Endothelial cell (in vitro differentiated cells): Measurements from ENCODE around the gene SLC25A45. TPM values are rescaled to one million over a fixed set of nuclear protein-coding genes. Genes with fewer than 3 reads are reported as not detected.

ENCODE experiments used
- DNase-seq: peaks from one replicate; pipeline ENCODE4 v3.0.0; 2021; ENCODE audit warnings: low spot score
- H3K27ac Mint-ChIP-seq: one replicate; pipeline ENCODE4 v1.8.0; 2021; ENCODE audit warnings: mixed read lengths, inconsistent platforms; ENCODE audit not compliant: unreplicated experiment
- H3K27me3 Mint-ChIP-seq: one replicate; pipeline ENCODE4 v1.8.0; 2021; ENCODE audit warnings: mild to moderate bottlenecking, moderate library complexity, mixed read lengths, inconsistent platforms; ENCODE audit not compliant: unreplicated experiment
- H3K36me3 Mint-ChIP-seq: one replicate; pipeline ENCODE4 v1.8.0; 2021; ENCODE audit warnings: mild to moderate bottlenecking, low read depth, mixed read lengths, inconsistent platforms; ENCODE audit not compliant: unreplicated experiment
- H3K4me1 Mint-ChIP-seq: one replicate; pipeline ENCODE4 v1.8.0; 2021; ENCODE audit warnings: mild to moderate bottlenecking, mixed read lengths, inconsistent platforms; ENCODE audit not compliant: unreplicated experiment
- H3K4me3 Mint-ChIP-seq: one replicate; pipeline ENCODE4 v1.8.0; 2021; ENCODE audit warnings: mild to moderate bottlenecking, mixed read lengths, inconsistent platforms; ENCODE audit not compliant: unreplicated experiment
- H3K9me3 Mint-ChIP-seq: one replicate; pipeline ENCODE4 v1.8.0; 2021; ENCODE audit warnings: mixed read lengths, inconsistent platforms; ENCODE audit not compliant: unreplicated experiment
- total RNA-seq: library from RNA; stranded (reverse); fragmentation: NEBNext Ultra II Directional; extraction: Animal tissue kit (Norgen Biotek cat#: 25700); gene quantifications from one replicate; pipeline ENCODE4 v1.2.1, GENCODE V29; 2021; ENCODE audit not compliant: unreplicated experiment
- TF ChIP-seq, protein P1 (sequence below): fragments of 200-600 bp; sonication (generic); IDR thresholded peaks from one replicate; pipeline ENCODE4 v1.5.0; 2021; ENCODE audit warnings: antibody characterized with exemption; ENCODE audit not compliant: unreplicated experiment

Gene SLC25A45
- total RNA-seq, 1 donor from 2014 or later = 3.3 TPM

DNA sequence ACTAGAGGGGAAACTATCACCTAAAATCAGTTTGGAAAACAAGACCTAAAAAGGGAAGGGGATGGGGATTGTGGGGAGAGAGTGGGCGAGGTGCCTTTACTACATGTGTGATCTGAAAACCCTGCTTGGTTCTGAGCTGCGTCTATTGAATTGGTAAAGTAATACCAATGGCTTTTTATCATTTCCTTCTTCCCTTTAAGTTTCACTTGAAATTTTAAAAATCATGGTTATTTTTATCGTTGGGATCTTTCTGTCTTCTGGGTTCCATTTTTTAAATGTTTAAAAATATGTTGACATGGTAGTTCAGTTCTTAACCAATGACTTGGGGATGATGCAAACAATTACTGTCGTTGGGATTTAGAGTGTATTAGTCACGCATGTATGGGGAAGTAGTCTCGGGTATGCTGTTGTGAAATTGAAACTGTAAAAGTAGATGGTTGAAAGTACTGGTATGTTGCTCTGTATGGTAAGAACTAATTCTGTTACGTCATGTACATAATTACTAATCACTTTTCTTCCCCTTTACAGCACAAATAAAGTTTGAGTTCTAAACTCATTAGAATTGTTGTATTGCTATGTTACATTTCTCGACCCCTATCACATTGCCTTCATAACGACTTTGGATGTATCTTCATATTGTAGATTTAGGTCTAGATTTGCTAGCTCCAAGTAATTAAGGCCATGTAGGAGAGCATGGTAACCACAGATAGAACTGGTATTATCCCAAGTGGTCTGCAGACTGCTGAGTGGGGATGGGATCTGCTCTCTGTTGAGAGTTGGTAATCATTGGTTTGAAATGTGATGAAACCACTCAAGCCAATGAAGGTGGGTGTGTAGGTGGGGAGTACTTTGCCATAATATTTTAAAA, 43.8 kb upstream of the SLC25A45 start:
- Mint-ChIP-seq H3K4me1 (peaks cover 71% of the 10 kb centered on the region), H3K9me3 (no peaks in the 10 kb centered on the region), H3K27me3 (peaks cover 20% of the 10 kb centered on the region), H3K36me3 (peaks cover 4% of the 10 kb centered on the region), H3K4me3 (peak overlapping the region; percentile 52), H3K27ac (no peak overlapping the region)
- DNase-seq = no peak
- TF ChIP-seq, protein P1, sequence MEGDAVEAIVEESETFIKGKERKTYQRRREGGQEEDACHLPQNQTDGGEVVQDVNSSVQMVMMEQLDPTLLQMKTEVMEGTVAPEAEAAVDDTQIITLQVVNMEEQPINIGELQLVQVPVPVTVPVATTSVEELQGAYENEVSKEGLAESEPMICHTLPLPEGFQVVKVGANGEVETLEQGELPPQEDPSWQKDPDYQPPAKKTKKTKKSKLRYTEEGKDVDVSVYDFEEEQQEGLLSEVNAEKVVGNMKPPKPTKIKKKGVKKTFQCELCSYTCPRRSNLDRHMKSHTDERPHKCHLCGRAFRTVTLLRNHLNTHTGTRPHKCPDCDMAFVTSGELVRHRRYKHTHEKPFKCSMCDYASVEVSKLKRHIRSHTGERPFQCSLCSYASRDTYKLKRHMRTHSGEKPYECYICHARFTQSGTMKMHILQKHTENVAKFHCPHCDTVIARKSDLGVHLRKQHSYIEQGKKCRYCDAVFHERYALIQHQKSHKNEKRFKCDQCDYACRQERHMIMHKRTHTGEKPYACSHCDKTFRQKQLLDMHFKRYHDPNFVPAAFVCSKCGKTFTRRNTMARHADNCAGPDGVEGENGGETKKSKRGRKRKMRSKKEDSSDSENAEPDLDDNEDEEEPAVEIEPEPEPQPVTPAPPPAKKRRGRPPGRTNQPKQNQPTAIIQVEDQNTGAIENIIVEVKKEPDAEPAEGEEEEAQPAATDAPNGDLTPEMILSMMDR = no peak

DNA sequence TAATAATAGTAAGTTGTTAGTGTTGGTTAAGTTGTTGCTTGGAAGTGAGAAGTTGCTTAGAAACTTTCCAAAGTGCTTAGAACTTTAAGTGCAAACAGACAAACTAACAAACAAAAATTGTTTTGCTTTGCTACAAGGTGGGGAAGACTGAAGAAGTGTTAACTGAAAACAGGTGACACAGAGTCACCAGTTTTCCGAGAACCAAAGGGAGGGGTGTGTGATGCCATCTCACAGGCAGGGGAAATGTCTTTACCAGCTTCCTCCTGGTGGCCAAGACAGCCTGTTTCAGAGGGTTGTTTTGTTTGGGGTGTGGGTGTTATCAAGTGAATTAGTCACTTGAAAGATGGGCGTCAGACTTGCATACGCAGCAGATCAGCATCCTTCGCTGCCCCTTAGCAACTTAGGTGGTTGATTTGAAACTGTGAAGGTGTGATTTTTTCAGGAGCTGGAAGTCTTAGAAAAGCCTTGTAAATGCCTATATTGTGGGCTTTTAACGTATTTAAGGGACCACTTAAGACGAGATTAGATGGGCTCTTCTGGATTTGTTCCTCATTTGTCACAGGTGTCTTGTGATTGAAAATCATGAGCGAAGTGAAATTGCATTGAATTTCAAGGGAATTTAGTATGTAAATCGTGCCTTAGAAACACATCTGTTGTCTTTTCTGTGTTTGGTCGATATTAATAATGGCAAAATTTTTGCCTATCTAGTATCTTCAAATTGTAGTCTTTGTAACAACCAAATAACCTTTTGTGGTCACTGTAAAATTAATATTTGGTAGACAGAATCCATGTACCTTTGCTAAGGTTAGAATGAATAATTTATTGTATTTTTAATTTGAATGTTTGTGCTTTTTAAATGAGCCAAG, 42.9 kb upstream of the SLC25A45 start:
- DNase-seq = no peak
- TF ChIP-seq, protein P1 = no peak
- no peaks in the 10 kb centered on the region for H3K9me3 Mint-ChIP-seq
- no peak overlapping the region for H3K27ac Mint-ChIP-seq
- H3K4me1 Mint-ChIP-seq = peaks cover 77% of the 10 kb centered on the region
- H3K27me3 Mint-ChIP-seq = peaks cover 22% of the 10 kb centered on the region
- peak overlapping the region; percentile 49 for H3K4me3 Mint-ChIP-seq
- peaks cover 4% of the 10 kb centered on the region for H3K36me3 Mint-ChIP-seq

GRCh38 chr11:65424205-65425104, 42.0 kb upstream of the SLC25A45 start:
- Mint-ChIP-seq H3K4me3 (peak overlapping the region; percentile 49), H3K27me3 (peaks cover 22% of the 10 kb centered on the region), H3K4me1 (peaks cover 77% of the 10 kb centered on the region), H3K36me3 (peaks cover 4% of the 10 kb centered on the region), H3K9me3 (no peaks in the 10 kb centered on the region), H3K27ac (peak overlapping the region; percentile 5)
- no peak for DNase-seq
- TF ChIP-seq, protein P1 = no peak

DNA sequence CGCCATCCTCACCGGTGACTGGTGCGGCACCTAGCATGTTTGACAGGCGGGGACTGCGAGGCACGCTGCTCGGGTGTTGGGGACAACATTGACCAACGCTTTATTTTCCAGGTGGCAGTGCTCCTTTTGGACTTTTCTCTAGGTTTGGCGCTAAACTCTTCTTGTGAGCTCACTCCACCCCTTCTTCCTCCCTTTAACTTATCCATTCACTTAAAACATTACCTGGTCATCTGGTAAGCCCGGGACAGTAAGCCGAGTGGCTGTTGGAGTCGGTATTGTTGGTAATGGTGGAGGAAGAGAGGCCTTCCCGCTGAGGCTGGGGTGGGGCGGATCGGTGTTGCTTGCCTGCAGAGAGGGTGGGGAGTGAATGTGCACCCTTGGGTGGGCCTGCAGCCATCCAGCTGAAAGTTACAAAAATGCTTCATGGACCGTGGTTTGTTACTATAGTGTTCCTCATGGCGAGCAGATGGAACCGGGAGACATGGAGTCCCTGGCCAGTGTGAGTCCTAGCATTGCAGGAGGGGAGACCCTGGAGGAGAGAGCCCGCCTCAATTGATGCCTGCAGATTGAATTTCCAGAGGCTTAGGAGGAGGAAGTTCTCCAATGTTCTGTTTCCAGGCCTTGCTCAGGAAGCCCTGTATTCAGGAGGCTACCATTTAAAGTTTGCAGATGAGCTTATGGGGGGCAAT, 41.2 kb upstream of the SLC25A45 start:
- DNase-seq = no peak
- Mint-ChIP-seq H3K27ac (peak overlapping the region; percentile 86), H3K27me3 (peaks cover 27% of the 10 kb centered on the region), H3K9me3 (no peaks in the 10 kb centered on the region), H3K4me1 (peaks cover 81% of the 10 kb centered on the region), H3K36me3 (peaks cover 4% of the 10 kb centered on the region), H3K4me3 (peak overlapping the region; percentile 86)
- TF ChIP-seq, protein P1 = no peak
